ENCODE results near the gene TPRG1L. TPM values are rescaled to one million over a fixed set of nuclear protein-coding genes. Genes with fewer than 3 reads are reported as not detected.
A peak's percentile ranks its signal among the peaks of the same experiment; 100 is the strongest.
"Not testable (repeated sequence)": the region's sequence is repeated elsewhere in the genome, so short reads cannot be mapped to it uniquely, and the experiment has no call there.

The TPRG1L gene
- total RNA-seq, 1 donor from 2014 or later: 10.6 TPM

DNA sequence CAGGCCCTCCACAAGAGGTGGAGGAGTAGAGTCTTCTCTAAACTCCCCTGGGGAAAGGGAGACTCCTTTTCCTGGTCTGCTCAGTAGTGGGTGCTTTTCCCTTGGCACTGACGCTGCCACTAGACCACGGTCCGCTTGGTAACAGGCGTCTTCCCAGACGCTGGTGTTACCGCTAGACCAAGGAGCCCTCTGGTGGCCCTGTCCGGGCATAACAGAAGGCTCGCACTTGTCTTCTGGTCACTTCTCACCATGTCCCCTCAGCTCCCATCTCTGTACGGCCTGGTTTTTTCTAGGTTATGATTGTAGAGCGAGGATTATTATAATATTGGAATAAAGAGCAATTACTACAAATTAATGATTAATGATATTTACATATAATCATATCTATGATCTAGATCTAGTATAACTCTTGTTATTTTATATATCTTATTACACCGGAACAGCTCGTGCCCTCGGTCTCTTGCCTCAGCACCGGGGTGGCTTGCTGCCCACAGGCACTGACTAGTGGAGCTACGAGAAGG, 3.6 kb upstream of the TPRG1L start:
- not testable (repeated sequence) for H2AFZ ChIP-seq (replicated peaks); H3K27me3 Mint-ChIP-seq (ENCODE audit: insufficient read depth, low read depth); H3K4me3 ChIP-seq; H3F3A ChIP-seq (ENCODE audit: low read depth); H3K4me2 ChIP-seq; DNase-seq (ENCODE audit: low spot score); H3K9me3 ChIP-seq (ENCODE audit: low read depth); H3K9me3 Mint-ChIP-seq; H4K20me1 ChIP-seq (ENCODE audit: low read depth); H3K79me2 ChIP-seq (ENCODE audit: low read depth); H3K9ac ChIP-seq; H3K27ac Mint-ChIP-seq; H3K36me3 Mint-ChIP-seq; H3K27ac ChIP-seq; H3K36me3 ChIP-seq
- TF ChIP-seq, protein P1, sequence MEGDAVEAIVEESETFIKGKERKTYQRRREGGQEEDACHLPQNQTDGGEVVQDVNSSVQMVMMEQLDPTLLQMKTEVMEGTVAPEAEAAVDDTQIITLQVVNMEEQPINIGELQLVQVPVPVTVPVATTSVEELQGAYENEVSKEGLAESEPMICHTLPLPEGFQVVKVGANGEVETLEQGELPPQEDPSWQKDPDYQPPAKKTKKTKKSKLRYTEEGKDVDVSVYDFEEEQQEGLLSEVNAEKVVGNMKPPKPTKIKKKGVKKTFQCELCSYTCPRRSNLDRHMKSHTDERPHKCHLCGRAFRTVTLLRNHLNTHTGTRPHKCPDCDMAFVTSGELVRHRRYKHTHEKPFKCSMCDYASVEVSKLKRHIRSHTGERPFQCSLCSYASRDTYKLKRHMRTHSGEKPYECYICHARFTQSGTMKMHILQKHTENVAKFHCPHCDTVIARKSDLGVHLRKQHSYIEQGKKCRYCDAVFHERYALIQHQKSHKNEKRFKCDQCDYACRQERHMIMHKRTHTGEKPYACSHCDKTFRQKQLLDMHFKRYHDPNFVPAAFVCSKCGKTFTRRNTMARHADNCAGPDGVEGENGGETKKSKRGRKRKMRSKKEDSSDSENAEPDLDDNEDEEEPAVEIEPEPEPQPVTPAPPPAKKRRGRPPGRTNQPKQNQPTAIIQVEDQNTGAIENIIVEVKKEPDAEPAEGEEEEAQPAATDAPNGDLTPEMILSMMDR (IDR thresholded peaks at IDR 0.05): peak; percentile 47
- Mint-ChIP-seq H3K4me3 (peak overlapping the region; percentile 41), H3K4me1 (peaks cover 23% of the 10 kb centered on the region)
- Histone ChIP-seq H3K4me1 (peaks cover 13% of the 10 kb centered on the region), H3K27me3 (peaks cover 21% of the 10 kb centered on the region)

DNA sequence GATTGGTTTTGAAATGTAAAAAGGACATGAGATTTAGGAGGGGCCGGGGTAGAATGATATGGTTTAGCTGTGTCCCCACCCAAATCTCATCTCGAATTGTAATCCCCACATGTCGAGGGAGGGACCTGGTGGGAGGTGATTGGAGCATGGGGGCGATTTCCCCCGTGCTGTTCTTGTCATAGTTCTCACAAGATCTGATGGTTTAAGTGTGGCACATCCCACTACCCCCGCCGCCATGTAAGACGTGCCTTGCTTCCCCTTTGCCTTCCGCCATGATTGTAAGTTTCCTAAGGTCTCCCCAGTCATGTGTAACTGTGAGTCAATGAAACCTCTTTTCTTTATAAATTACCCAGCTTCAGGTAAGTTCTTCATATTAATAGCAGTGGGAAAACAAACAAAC, 2.7 kb upstream of the TPRG1L start:
- Histone ChIP-seq H3K79me2 (ENCODE audit: low read depth) (peaks cover 10% of the 10 kb centered on the region), H3K4me1 (peaks cover 13% of the 10 kb centered on the region), H3K27me3 (peaks cover 21% of the 10 kb centered on the region)
- H3K9ac ChIP-seq; H3K27me3 Mint-ChIP-seq (ENCODE audit: insufficient read depth, low read depth); H3K4me2 ChIP-seq; H3K9me3 Mint-ChIP-seq; H3K4me3 ChIP-seq; H3K27ac ChIP-seq; H3K36me3 Mint-ChIP-seq; H3K36me3 ChIP-seq; H3K9me3 ChIP-seq (ENCODE audit: low read depth); H2AFZ ChIP-seq (replicated peaks); H3K27ac Mint-ChIP-seq; H3F3A ChIP-seq (ENCODE audit: low read depth); H4K20me1 ChIP-seq (ENCODE audit: low read depth); DNase-seq (ENCODE audit: low spot score): not testable (repeated sequence)
- Mint-ChIP-seq H3K4me1 (peaks cover 22% of the 10 kb centered on the region), H3K4me3 (peak overlapping the region; percentile 96)

DNA sequence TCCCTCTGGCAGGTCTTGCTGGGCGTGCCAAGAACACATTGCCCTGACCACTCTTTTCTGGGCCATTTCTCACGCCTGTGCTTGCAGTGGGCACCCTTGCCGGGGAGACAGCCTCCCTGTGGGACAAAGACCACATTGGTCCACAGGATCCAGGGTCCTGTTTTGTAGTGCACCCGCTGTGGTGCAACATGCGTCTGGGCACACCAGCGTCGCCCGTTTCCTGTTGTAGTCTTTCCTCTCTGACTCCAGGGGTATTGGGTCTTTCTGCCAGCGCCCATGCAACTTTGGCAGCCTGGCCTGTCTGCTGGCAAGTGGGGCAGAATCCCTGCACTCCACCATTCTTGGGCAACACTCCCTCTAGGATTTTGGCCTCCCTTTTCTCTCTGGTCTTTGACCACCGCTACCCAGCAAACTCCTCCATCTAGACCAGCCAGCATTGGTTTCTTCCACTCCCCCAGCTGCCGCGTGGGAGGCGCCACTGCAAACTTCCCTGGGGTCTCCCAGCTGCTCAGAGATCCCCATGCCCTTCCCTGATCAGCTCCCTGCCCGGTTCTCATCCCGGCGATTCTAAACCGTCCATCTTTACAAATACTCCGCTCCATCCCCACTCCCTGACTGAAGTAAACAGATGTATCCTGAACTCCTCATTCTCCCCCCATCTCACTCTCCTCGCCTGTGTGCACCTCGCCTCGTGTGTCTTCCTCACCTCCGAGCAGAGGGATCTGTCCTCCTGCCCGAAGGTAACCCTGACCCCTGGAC, 1.2 kb upstream of the TPRG1L start:
- peaks cover 6% of the 10 kb centered on the region for H4K20me1 ChIP-seq (ENCODE audit: low read depth)
- peaks cover 21% of the 10 kb centered on the region for H3K27me3 ChIP-seq
- no peaks in the 10 kb centered on the region for H3K36me3 ChIP-seq
- Mint-ChIP-seq H3K27ac (no peak overlapping the region), H3K27me3 (ENCODE audit: insufficient read depth, low read depth) (peaks cover 7% of the 10 kb centered on the region), H3K4me3 (peak overlapping the region; percentile 96), H3K36me3 (peaks cover 2% of the 10 kb centered on the region), H3K4me1 (peaks cover 22% of the 10 kb centered on the region), H3K9me3 (no peaks in the 10 kb centered on the region)
- H3K9ac ChIP-seq: peak overlapping the region; percentile 65
- no peaks in the 10 kb centered on the region for H3K9me3 ChIP-seq (ENCODE audit: low read depth)
- no peaks in the 10 kb centered on the region for H3F3A ChIP-seq (ENCODE audit: low read depth)
- peaks cover 10% of the 10 kb centered on the region for H3K79me2 ChIP-seq (ENCODE audit: low read depth)
- H3K4me2 ChIP-seq: peak overlapping the region; percentile 99
- peaks cover 13% of the 10 kb centered on the region for H3K4me1 ChIP-seq
- H3K27ac ChIP-seq: no peak overlapping the region
- H2AFZ ChIP-seq (replicated peaks): peak overlapping the region; percentile 75
- TF ChIP-seq EZH2phosphoT487 (IDR thresholded peaks at IDR 0.05): no peak
- TF ChIP-seq, protein P1 (IDR thresholded peaks at IDR 0.05): no peak
- no peak for TF ChIP-seq EZH2 (IDR thresholded peaks at IDR 0.05)
- no peak for DNase-seq (ENCODE audit: low spot score)
- peak overlapping the region; percentile 81 for H3K4me3 ChIP-seq

All from neural progenitor cell (in vitro differentiated cells).